NCI-H2171 (cell line): ENCODE results near the gene KCNH8.

Source experiments
- DNase-seq: peaks from one replicate; lab custom pipeline; 2025; lab: John Stamatoyannopoulos, UW

The KCNH8 gene

GRCh38 chr3:19250959-19251610 lies 102.8 kb downstream of the KCNH8 start:
- DNase-seq: no peak

- DNase-seq: no peak
Observed at GRCh38 chr3:19254189-19254588, 105.9 kb downstream of the KCNH8 start.

DNA sequence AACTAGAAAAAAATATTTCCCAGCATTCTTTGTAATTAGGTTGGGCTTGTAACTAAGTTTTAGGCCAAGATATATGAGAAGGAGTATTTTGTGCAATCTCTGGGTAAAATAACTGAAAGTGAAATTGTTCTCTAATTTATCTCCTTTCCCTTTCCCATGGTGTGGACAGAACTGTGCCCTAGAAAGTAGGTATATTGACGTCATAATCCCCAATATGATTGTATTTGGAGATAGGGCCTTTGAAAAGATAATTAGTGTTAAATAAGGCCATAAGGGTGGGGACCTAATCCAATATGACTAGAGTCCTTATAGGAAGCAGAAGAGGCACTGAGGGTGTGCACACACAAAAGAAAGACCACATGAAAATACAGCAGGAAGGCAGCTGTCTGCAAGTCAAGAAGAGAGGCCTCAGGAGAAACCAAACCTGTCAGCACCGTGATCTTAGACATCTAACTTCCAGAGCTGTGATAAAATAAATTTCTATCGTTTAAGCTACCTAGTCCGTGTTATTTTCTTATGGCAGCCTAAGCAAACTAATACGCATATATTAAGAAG lies 106.6 kb downstream of the KCNH8 start:
- no peak for DNase-seq

DNA sequence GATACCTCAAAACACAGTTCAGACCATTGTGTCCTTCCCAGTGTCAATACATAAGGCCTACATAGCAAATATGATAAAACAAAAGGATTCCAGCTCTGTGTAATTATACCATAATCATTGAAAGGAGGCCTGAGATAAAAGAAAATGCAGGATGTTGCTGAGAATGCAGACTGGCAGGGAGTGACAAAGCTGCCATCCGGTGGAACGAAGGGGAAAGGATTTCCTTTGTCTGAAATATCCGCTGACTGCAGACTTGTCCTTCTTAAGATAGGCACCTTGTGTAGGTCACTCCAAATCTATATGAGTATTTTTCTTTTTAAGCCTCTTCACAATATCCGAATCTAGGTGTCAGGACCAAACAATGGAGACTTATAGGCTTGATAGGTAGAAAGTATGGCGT lies 108.0 kb downstream of the KCNH8 start:
- no peak for DNase-seq

DNA sequence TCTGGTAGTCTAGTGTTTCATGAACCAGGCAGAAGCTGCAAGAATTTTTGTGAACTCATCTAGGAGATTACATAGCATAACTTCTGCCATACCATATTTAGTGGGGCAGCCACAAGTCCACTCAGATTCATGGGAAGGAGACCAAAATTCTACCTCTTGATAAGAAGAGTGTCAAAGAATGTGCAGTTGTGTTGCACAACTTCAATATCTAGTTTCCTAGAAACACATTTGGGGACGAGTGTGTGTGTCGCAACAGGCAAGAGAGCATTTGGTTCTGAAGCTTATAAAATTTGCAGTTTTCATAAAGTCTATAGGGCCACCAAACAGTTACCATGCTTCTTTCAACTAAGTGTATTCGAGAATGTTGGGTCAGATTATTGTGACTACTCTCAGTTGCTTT lies 115.3 kb downstream of the KCNH8 start:
- DNase-seq: no peak

DNA sequence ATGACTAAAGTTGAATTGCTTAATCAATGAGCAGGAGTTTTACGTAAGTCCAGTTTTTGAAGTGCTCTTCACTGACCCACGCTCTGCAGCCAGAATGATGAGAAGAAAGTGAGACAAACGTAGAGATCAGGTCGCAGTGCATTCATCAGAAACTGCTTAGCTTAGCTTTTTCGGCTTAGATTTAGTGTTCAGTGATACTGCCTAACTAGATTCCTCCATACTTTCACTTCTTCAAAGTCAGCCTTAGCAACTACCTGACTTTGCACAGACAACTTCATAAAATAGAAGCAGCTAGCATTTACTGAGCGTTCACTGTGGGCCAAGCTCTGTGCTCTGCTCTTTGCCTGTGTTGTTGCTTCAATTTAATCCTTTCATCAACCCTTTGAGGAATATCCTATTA lies 116.1 kb downstream of the KCNH8 start:
- no peak for DNase-seq

DNA sequence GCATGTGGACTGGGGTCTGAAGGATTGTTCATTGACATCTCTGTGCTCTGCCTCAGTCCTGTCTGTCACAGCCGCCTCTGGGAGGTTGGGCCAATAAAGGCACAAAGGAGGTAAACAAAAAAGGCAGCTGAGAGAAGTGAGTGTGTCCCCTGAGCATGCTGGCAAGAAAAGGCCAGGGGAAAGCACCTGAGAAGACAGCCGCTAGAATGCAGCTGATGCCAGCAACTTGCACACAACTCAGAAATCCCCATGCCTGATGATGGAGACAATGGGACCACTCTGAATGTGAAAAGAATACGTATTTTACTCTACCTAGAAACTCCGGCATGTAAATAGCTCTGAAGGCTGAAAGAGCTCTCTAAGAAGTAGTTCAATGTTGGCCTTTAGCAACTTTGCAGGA lies 118.7 kb downstream of the KCNH8 start:
- no peak for DNase-seq

DNA sequence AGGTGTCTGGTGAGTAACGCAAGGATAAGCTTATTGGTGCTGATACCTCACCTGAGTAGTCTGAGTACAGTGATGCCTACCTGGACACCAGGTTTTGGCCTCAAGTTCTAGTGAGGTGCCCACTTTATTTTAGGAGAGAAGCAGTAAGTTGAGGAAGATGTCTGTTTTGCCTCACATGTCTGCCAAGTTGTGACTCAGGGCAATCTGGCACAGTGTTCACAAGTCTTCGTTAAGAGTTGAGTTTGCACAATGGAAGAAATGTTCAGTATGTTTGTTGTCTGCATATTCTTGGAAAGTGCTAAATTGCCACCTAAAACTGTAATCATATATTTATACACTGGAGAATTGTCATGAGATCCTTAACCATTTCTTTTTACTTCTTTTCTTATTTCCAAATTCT lies 122.2 kb downstream of the KCNH8 start:
- no peak for DNase-seq

DNA sequence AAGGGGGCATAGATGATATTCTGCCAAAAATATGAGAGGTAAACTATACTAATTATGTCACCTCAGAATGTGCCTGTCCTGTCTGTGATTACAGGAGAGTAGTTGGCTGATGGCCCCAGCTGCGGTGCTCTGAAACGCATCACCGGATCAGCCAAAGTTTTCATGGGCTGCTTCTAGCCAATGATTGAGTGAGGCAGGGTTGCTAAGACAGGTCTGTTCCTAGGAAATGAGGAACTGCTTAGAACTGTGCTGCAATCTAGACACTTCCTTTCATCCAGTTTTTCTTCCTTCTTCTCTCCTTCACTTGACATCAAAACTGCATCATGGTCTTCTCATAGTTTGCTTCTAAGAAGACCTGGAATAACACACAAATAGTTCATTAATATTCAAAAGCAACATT lies 124.0 kb downstream of the KCNH8 start:
- no peak for DNase-seq

GRCh38 chr3:19273091-19273490 lies 124.8 kb downstream of the KCNH8 start:
- no peak for DNase-seq

GRCh38 chr3:19274576-19274975 lies 126.3 kb downstream of the KCNH8 start:
- no peak for DNase-seq

DNA sequence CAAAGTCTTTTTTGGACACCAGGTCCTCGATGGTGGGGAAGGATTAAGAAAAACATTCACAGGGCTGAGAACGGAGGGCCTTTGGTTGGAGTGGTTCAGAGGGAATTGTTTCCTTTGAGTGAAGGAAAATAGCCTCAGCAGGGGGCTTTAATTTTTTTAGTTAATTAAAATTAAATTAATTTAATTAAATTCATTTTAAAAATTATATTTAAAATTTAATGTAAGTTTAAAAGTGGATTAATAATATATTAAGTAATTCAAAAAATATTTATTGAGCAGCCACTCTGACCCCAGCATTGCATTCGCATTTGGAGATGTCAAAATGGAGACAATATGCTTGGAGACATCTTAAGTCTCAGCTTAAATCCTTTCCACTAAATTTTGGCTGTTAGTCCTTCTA lies 136.7 kb downstream of the KCNH8 start:
- DNase-seq: no peak

- DNase-seq: no peak
Observed at GRCh38 chr3:19293295-19293694, 145.0 kb downstream of the KCNH8 start.

DNA sequence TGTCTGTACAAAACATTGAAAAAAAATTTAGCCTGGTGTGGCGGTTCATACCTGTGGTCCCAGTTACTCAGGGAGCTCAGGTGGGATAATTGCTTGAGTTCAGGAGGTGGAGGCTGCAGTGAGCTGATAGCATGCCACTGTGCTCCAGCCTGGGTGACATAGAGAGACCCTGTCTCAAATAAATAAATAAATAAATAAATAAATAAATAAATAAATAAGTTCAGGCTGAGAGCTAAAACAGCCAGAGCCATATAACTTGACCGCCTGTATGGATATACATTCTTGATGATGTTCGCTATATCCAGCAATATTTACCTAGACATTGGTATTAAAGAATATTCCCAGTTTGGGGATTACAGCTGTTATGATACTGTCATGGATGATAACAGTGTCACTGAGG lies 146.9 kb downstream of the KCNH8 start:
- DNase-seq: no peak

- DNase-seq: no peak
Observed at GRCh38 chr3:19331931-19332330, 183.6 kb downstream of the KCNH8 start.

GRCh38 chr3:19334120-19334519 lies 185.8 kb downstream of the KCNH8 start:
- no peak for DNase-seq

- no peak for DNase-seq
Observed at GRCh38 chr3:19338769-19339168, 190.5 kb downstream of the KCNH8 start.

GRCh38 chr3:19342389-19342788 lies 194.1 kb downstream of the KCNH8 start:
- DNase-seq: no peak

- DNase-seq: no peak
Observed at GRCh38 chr3:19346759-19347158, 198.4 kb downstream of the KCNH8 start.

DNA sequence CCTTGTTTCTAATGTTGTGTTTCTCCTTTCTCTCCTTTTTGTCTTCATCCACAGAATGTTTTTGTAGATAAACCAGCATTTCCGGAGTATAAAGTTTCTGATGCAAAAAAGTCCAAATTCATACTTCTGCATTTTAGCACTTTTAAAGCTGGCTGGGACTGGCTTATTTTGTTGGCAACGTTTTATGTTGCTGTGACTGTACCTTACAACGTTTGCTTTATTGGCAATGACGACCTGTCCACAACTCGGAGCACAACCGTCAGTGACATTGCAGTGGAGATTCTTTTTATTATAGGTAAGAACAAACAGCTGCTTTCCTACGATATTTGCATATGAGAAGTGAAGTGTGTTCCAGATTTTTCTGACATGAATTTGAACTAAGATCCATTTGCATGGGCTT lies 199.4 kb downstream of the KCNH8 start:
- DNase-seq: no peak

DNA sequence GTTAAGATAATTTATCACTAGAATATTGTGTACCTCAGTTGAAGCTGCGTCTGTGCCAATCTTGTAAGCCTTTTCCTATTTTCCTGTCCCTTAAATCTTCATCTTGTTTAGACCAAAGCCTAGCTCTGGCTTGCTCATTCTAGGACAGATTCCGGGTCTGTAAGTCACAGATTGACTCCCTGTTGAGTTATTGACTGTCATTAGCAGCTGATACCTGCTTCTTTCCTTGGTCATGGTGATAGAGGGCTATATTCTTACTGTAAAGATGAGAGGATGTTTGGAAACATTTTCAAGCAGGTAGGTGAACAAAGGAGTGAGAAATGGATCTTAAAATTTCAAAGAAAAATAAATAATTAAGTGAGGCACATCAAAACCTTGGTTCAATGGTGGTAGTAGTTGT lies 200.2 kb downstream of the KCNH8 start:
- no peak for DNase-seq

DNA sequence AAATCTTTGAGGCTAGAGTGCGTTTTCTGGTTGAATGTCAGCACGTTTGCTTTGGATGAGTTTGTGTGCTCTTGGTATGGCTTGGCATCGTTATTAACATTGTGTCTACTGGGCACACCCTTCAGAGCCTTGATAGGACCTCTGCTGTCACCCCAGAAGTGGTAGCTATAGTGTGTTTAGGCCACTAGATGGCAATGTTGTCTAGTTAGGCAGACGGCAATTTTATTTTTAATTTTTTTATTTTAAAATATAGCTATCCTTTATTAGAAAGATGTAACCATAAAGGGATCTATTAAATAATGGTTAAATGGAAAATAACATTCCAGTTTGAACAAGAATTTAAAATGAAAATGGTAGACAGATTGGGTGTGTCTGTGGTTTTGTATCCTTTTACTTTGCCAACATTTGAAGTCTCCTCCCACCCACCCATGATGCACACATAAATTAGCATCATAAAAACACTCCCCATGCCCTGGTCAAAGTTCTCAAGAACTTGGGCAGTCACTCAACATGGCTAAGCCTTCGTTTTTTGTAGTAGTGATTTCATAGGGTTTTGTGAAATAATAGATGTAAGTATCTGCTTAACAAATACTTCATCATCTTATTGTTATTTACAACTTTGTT lies 200.7 kb downstream of the KCNH8 start:
- no peak for DNase-seq

- DNase-seq: no peak
Observed at GRCh38 chr3:19357947-19358346, 209.6 kb downstream of the KCNH8 start.

DNA sequence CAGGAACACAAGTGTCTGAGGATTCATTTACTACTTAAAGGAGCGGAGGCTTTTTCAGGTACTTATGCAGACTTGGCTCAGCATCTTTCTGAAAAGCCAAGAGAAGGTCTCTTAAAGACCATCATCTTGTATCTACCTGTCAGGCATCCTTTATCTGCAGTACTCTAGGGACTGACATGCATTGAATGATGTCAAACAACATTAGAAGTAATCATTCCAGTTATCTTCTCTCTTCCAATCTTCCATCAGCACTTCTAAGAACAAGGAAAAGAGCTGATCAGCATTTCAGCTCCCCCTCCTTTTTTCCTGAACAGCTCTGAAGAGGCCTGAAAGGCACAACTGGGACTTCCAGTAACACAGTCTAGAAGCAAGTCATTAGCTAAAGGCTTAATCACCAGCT lies 214.8 kb downstream of the KCNH8 start:
- DNase-seq: no peak
